ENCODE measurements around the gene CREBBP. TPM values are rescaled to one million over a fixed set of nuclear protein-coding genes. Genes with fewer than 3 reads are reported as not detected.

Gene CREBBP
- polyA plus RNA-seq, 1 of the 3 experiments (the other 2 are of a cell fraction): 5.7 TPM

- Histone ChIP-seq H3K4me2 (no peak overlapping the region), H3K27ac (ENCODE audit: low read depth in 2 of 2, low read length in 1 of 2) (no peak overlapping the region), H3K79me2 (ENCODE audit: insufficient read depth) (peaks cover 15% of the 10 kb centered on the region; the same call in 1 of the 2 replicates), H3K9me2 (no peaks in the 10 kb centered on the region), H4K20me1 (ENCODE audit: insufficient read depth) (peaks cover 11% of the 10 kb centered on the region), H3K9ac (no peak overlapping the region), H3K9me3 (no peaks in the 10 kb centered on the region), H3K4me1 (ENCODE audit: control insufficient read depth in 1 of 2, insufficient read depth in 2 of 2, low read depth in 1 of 2, low read length in 1 of 2) (no peaks in the 10 kb centered on the region; a peak in 1 of 4 replicates), H3K27me3 (ENCODE audit: insufficient read depth) (no peaks in the 10 kb centered on the region), H3F3A (replicated peaks; ENCODE audit: insufficient read depth) (peaks cover 7% of the 10 kb centered on the region), H2AFZ (ENCODE audit: low read depth) (no peak overlapping the region), H3K4me3 (ENCODE audit: low read depth in 2 of 2, low read length in 1 of 2) (no peak overlapping the region), H3K36me3 (replicated peaks in 1 of 2; ENCODE audit: control insufficient read depth in 1 of 2, insufficient read depth in 2 of 2, low read length in 1 of 2) (peaks cover 63 to 71% of the 10 kb centered on the region in 2 experiments)
- no peak for DNase-seq
- TF ChIP-seq NFIC (IDR thresholded peaks at IDR 0.05; ENCODE audit: borderline replicate concordance) (no peak), IRF3 (IDR thresholded peaks at IDR 0.05; ENCODE audit: low read depth, low read length) (no peak), EZH2phosphoT487 (IDR thresholded peaks at IDR 0.05; ENCODE audit: borderline replicate concordance, low read depth) (no peak), RAD21 (IDR thresholded peaks at IDR 0.05; ENCODE audit: low read length) (no peak), FOSL2 (IDR thresholded peaks at IDR 0.05; ENCODE audit: borderline replicate concordance, low read depth) (no peak), EP300 (IDR thresholded peaks at IDR 0.05; ENCODE audit: borderline replicate concordance in 1 of 2, low read depth in 1 of 2, low read length in 1 of 2) (no peak), NRF1 (IDR thresholded peaks at IDR 0.05; ENCODE audit: low read depth, low read length) (no peak), JUND (IDR thresholded peaks at IDR 0.05) (no peak), CHD2 (IDR thresholded peaks at IDR 0.05; ENCODE audit: low read length, partially characterized antibody) (no peak)
- TF ChIP-seq, protein P1, sequence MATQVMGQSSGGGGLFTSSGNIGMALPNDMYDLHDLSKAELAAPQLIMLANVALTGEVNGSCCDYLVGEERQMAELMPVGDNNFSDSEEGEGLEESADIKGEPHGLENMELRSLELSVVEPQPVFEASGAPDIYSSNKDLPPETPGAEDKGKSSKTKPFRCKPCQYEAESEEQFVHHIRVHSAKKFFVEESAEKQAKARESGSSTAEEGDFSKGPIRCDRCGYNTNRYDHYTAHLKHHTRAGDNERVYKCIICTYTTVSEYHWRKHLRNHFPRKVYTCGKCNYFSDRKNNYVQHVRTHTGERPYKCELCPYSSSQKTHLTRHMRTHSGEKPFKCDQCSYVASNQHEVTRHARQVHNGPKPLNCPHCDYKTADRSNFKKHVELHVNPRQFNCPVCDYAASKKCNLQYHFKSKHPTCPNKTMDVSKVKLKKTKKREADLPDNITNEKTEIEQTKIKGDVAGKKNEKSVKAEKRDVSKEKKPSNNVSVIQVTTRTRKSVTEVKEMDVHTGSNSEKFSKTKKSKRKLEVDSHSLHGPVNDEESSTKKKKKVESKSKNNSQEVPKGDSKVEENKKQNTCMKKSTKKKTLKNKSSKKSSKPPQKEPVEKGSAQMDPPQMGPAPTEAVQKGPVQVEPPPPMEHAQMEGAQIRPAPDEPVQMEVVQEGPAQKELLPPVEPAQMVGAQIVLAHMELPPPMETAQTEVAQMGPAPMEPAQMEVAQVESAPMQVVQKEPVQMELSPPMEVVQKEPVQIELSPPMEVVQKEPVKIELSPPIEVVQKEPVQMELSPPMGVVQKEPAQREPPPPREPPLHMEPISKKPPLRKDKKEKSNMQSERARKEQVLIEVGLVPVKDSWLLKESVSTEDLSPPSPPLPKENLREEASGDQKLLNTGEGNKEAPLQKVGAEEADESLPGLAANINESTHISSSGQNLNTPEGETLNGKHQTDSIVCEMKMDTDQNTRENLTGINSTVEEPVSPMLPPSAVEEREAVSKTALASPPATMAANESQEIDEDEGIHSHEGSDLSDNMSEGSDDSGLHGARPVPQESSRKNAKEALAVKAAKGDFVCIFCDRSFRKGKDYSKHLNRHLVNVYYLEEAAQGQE (IDR thresholded peaks at IDR 0.05; ENCODE audit: low read depth, low read length): no peak
- TF ChIP-seq, protein P2, sequence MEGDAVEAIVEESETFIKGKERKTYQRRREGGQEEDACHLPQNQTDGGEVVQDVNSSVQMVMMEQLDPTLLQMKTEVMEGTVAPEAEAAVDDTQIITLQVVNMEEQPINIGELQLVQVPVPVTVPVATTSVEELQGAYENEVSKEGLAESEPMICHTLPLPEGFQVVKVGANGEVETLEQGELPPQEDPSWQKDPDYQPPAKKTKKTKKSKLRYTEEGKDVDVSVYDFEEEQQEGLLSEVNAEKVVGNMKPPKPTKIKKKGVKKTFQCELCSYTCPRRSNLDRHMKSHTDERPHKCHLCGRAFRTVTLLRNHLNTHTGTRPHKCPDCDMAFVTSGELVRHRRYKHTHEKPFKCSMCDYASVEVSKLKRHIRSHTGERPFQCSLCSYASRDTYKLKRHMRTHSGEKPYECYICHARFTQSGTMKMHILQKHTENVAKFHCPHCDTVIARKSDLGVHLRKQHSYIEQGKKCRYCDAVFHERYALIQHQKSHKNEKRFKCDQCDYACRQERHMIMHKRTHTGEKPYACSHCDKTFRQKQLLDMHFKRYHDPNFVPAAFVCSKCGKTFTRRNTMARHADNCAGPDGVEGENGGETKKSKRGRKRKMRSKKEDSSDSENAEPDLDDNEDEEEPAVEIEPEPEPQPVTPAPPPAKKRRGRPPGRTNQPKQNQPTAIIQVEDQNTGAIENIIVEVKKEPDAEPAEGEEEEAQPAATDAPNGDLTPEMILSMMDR (IDR thresholded peaks at IDR 0.05): no peak
- TF ChIP-seq, protein P3, sequence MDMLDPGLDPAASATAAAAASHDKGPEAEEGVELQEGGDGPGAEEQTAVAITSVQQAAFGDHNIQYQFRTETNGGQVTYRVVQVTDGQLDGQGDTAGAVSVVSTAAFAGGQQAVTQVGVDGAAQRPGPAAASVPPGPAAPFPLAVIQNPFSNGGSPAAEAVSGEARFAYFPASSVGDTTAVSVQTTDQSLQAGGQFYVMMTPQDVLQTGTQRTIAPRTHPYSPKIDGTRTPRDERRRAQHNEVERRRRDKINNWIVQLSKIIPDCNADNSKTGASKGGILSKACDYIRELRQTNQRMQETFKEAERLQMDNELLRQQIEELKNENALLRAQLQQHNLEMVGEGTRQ (IDR thresholded peaks at IDR 0.05; ENCODE audit: borderline replicate concordance, low read depth, low read length): no peak
- TF ChIP-seq, protein P4, sequence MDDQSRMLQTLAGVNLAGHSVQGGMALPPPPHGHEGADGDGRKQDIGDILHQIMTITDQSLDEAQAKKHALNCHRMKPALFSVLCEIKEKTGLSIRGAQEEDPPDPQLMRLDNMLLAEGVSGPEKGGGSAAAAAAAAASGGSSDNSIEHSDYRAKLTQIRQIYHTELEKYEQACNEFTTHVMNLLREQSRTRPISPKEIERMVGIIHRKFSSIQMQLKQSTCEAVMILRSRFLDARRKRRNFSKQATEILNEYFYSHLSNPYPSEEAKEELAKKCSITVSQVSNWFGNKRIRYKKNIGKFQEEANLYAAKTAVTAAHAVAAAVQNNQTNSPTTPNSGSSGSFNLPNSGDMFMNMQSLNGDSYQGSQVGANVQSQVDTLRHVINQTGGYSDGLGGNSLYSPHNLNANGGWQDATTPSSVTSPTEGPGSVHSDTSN (IDR thresholded peaks at IDR 0.05): no peak
- POLR2A ChIA-PET: no interaction called here
- CTCF ChIA-PET: no interaction called here
- 93% methylated on average over 12 of the region's 13 CpGs for WGBS (ENCODE audit: low lambda C conversion rate)
These were observed 110.0 kb downstream of the CREBBP start for GRCh38 chr16:3770530-3770929.
